ENCODE data around the gene PLCXD1.
"Not testable (repeated sequence)": the region's sequence is repeated elsewhere in the genome, so short reads cannot be mapped to it uniquely, and the experiment has no call there.

Gene PLCXD1

DNA sequence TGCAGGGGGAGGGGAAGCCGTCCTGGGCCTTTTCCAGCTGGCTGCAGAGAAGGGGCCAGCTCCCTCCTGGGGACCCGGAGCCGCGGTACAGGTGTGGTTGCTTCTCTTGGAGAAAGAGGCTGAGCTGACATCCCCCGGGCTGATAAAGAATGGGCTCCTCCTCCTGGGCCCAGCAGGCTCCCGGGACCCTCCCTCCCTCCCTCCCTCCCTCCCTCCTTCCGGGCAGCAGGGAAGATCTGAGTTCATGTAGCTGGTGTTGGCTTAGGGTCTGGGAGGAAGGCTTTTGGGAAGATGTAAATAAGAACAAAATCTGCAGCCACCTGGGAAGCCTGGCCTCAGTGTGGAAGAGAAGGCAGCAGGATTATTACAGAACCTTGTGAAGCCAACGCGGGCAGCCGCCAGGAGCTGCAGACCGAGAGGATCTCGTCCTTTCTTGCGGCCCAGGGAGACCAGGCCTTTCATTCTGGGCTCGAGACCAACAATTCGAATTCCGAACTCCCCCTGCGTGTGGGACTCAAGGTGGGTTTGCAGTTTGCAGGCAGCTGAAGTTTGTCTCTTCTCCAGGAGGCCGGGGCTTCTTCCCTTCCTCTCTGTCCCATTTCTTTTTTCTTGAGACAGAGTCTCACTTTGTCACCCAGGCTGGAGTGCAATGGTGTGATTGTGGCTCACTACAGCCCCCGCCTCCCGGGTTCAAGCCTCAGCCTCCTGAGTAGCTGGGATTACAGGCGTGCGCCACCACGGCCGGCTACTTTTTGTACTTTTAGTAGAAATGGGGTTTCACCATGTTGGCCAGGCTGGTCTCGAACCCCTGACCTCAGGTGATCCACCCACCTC lies at the start of gene PLCXD1:
PLCXD1 (plus strand) TSS at position 216 of the 834 bp plus-strand sequence. CDS start 2,807 bp downstream, outside the sequence.
- DNase-seq: no peak

- not testable (repeated sequence) for DNase-seq
Observed at GRCh38 chrX:231637-232277, 49.4 kb upstream of the PLCXD1 start.

DNA sequence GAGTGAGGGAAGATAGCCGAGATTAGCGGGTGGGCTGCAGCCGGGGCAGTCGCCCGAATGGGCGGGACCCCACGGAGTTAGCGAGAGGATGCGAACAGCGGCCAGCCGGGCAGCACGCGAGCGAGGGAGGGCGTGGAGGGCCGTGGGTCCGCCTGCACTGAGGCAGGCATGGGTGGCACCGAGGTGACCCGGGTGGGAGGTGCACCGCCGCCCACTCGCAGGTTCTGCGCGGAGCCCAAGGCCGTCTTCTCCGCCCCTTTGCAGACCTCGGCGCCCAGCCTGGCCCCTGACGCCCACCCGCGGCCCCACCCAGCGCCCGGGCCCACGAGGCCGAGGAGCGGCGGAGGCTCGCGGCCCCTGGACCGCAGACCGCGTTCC lies 48.9 kb upstream of the PLCXD1 start:
- not testable (repeated sequence) for DNase-seq

DNA sequence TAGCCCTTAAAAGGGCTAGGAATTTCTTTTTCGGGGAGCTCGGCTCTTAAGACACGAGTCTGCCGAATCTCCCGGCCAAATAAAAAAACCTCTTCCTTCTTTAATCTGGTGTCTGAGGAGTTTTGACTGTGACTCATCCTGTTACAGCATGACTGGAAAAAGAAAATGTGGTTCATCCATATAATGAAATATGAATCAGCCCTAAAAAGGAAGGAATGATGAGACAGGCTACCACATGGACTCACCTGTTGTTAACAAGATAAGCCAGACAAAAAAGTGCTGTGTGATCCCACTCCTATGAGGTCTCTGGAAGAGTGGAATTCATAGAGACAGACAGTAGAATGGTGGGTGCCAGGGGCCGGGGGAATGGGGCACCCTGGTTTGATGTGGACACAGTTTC lies 45.0 kb upstream of the PLCXD1 start:
- DNase-seq: not testable (repeated sequence)

DNA sequence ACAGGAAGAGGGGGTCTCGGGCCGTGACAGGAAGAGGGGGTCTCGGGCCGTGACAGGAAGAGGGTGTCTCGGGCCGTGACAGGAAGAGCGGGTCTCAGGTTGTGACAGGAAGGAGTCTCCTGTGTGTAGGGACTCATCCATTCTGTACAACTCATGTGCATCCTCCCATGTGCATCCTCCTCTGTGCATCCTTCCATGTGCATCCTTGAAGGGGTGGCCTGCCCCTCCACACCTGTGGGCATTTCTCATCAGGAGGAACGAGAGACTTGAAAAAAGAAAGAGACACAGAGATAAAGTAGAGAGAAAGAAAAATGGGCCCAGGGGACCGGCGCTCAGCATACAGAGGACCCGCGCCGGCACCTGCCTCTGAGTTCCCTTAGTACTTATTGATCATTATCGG lies 30.2 kb upstream of the PLCXD1 start:
- DNase-seq: no peak

- not testable (repeated sequence) for DNase-seq
Observed at GRCh38 chrX:251396-252243, 29.6 kb upstream of the PLCXD1 start.

DNA sequence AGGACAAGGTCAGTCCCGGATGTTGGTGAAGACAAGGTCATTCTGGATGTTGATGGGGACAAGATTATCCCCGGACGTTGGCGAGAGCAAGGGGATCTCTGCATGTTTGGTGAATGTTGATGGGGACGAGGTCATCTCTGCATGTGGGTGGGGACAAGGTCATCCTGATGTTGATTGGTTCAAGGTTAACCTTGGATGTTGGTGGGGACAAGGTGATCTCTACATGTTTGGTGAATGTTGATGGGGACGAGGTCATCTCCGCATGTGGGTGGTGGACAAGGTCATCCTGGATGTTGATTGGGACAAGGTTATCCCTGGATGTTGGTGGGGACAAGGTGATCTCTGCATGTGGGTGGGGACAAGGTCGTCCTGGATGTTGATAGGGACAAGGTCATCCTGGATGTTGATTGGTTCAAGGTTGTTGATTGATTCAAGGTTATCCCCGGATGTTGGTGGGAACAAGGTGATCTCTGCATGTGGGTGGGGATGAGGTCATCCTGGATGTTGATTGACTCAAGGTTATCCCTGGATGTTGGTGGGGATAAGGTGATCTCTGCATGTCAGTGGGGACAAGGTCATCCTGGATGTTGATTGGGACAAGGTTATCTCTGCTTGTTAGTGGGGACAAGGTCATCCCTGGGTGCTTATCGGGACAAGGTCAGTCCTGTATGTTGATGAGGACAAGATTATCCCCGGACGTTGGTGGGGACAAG lies 28.8 kb upstream of the PLCXD1 start:
- no peak for DNase-seq

DNA sequence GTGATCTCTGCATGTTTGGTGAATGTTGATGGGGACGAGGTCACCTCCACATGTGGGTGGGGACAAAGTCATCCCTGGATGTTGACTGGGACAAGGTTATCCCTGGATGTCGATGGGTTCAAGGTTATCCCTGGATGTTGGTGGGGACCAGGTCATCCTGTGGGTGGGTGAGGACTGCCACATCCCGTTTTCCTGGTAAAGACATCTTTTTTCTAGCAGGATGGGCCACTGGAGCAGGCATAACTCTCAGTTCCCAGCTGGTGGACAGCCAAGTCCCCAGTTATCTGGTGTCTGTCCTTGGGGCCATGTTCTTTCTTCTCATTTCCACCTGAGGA lies 28.3 kb upstream of the PLCXD1 start:
- DNase-seq: no peak

DNA sequence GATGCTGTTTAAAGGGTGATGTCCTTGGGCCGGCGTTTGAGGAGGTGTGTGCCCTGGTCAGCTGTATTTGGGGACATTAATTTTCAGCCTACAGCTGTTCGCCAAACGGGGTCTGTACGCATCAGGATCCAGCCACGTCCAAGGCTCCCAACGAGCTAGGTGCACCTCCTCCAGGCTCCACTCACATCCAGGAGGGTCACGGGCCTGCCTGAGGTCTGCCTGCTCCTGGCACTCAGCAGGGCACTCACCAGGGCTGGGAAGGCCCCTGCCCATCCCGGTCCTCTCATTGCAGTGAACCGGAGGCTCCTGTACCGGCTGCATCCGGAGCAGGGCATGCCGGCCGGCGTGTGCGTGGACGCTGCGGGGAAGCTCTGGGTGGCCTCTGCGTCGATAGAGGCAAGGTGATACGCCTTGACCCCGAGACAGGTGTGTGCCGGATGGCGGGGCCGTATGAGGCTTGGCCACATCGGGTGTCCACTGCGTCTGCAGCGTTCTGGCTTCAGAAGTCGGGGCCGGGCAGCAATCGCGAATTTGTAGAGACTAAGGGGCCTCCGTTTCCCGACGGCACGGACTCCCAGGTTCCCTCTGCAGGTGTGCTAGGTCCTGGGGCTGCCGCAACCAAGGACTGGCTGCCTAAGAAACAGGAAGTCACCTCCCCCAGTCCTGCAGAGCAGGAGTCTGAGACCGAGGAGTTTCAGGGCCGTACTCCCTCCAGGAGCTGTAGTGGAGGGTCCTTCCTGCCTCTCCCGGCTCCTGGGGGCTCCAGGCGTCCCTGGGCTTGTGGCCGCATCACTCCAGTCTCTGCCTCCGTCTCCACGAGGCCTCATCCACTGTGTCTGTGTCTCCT lies 27.5 kb upstream of the PLCXD1 start:
- DNase-seq: no peak

DNA sequence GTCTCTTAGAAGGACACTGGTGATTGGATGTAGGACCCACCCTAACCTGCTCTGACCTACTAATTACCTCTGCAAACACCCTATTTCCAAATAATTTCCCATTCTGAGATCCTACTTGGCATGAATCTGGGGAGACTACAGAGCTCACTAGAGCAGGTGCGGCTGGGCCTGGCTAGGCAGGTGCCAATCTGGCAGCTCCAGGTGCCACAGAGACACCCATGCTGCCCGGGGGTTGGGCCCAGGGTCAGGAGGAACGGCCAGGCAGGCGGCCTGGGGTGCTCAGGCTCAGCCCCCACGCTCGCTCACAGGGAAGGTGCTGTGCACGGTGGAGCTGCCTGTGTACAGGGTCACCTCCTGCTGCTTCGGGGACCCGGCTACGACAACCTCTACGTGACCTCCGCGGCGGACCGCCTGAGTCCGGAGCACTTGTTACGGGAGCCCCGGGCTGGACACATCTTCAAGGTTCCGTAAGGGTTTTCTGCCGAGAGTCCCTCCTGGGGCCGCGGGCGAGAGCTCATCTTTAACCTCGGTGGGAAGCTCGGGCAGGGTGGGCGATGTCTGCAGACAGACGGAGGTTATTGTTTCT lies 26.5 kb upstream of the PLCXD1 start:
- no peak for DNase-seq

DNA sequence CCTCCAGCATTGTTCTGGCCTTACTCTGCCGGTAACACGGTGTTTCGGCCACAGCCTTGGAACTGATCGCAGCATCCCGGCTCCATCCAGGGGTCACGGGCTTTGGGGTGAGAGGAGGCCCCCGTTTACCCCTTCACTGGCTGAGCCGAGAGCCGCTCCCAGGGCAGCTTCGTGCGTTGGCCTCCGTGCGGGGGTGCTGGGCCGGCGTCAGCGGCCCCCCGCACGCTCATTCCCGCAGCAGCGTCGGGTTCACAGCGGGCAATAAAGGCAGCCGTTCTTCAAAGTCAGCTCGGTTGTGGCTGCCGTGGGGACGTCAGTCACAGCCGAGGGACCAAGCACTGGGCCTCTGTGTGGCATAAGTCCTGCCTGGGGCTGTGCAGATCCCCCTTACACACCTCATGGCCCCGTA lies 25.3 kb upstream of the PLCXD1 start:
- no peak for DNase-seq

GRCh38 chrX:257054-257453 lies 24.1 kb upstream of the PLCXD1 start:
- not testable (repeated sequence) for DNase-seq

DNA sequence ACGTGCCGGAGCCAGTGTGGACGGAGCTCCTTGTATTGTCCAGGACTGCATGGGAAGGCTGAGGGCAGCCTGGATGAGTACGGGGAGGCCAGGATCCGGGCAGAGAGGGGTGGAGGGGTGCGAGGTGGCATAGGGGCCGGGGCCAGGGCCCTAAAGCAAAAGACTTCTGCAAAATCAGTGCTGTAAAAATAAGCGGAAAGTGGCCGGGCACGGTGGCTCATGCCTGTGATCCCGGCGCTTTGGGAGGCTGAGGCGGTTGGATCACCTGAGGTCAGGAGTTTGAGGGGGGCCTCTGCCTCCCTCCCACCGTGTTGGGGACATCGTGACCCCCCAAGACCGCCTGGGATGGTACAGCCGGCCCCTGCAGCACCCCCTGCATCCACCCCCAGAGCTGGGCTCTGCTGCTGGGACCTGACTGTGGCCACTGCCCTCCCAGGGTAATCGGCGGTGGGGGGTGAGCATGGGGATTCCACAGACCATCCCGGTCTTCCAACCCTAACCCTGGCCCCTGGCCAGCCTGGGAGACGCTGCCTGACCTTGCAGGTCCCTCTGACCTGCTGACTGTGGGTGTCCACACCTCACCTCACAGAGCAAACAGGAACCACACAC lies 23.4 kb upstream of the PLCXD1 start:
- no peak for DNase-seq

- no peak for DNase-seq
Observed at GRCh38 chrX:258291-259040, 22.7 kb upstream of the PLCXD1 start.

- DNase-seq: peak; percentile 25
Observed at GRCh38 chrX:259692-260355, 21.4 kb upstream of the PLCXD1 start.

DNA sequence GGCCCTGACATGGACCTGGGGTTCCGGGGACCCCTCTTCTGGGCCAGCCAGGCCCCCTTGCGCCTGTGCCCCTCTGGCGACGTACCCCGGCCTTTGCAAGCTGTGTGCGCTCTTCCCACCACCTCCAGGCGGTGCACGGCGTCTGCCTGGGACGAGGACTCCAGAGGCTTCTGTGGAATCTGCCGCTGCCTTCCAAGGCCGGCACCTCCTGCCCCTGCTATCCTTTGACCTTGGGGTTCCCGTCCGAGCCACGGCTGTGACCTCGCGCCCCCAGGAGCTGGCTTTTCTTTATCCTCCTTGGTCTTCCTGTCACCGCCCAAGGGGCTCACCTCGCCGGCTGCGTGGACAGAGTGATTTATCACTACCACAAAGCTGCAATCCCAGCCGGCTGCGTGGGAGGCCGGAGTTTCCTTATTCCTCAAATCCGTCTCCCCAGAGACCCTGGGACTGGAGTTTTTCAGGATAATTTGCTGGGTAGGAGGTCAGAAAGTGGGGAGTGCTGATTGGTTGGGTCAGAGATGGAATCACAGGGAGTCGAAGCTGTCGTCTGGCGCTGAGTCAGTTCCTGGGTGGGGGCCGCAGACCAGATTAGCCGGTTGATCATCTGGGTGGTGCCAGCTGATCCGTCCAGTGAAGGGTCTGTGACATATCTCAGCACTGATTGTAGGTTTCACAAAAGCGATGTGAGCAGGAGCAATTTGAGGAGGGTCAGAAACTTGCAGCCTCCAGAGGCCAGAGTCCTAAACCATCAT lies 19.8 kb upstream of the PLCXD1 start:
- DNase-seq: no peak

DNA sequence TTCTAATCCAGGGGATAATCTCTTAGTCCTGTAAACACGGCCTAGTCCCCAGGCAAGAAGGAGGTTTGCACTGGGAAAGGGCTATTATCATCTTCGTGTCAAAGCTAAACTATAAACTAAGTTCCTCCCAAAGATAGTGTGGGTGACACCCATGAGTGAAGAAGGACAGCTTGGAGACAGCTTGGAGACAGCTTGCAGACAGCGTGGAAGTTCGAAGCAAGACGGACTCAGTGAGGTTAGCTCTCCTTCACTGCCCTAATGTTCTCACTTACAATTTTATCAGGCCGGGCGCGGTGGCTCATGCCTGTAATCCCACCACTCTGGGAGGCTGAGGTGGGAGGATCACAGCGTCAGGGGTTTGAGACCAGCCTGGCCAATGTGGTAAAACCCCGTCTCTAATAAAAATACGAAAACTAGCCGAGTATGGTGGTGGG lies 19.2 kb upstream of the PLCXD1 start:
- DNase-seq: no peak

- DNase-seq: no peak
Observed at GRCh38 chrX:262381-262909, 18.7 kb upstream of the PLCXD1 start.

DNA sequence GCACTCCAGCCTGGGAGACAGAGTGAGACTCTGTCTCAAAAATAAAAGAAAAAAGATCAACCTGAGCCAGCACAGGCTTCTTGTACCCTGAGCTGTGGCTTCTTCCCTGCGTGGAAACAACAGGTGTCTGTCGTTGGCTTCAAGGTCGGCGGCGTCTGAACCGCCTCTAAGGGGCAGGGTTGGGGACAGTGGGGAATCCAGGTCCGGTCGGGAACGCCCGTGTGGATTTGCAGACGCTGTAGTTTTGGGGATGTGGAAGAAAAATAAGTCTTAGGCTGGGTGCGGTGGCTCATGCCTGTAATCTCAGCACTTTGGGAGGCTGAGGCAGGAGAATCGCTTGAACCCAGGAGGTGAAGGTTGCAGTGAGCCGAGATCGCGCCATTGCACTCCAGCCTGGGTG lies 17.2 kb upstream of the PLCXD1 start:
- not testable (repeated sequence) for DNase-seq

All from activated naive CD4-positive, alpha-beta T cell treated with Interleukin-2 at 50 U/mL for 16 hours (primary cell).